ENCODE results near the gene HNRNPA3.

- TF ChIP-seq CTCF (IDR thresholded peaks at IDR 0.05; ENCODE audit: low read depth, low read length, poor library complexity, severe bottlenecking) (no peak), EZH2phosphoT487 (IDR thresholded peaks at IDR 0.05; ENCODE audit: borderline replicate concordance, low read length) (no peak)
Measured at GRCh38 chr2:177171418-177171865, 41.2 kb upstream of the HNRNPA3 start.
